GM23248 (cell line): Measurements from ENCODE around the gene SMAD1.

Source experiments
- EZH2 ChIP-seq: fragments of 200-600 bp; sonication (generic); IDR thresholded peaks from 2 replicates; pipeline ENCODE4 v1.6.1; 2018; ENCODE audit warnings: antibody characterized with exemption, mild to moderate bottlenecking; ENCODE audit not compliant: insufficient read depth, poor library complexity, severe bottlenecking
- EZH2phosphoT487 ChIP-seq: fragments of 200-600 bp; sonication (generic); IDR thresholded peaks from 2 replicates; pipeline ENCODE4 v1.6.1; 2018; ENCODE audit warnings: antibody characterized with exemption, moderate library complexity, mild to moderate bottlenecking, low read depth; ENCODE audit not compliant: insufficient read depth

- TF ChIP-seq EZH2phosphoT487 (no peak), EZH2 (no peak)
Observed at GRCh38 chr4:145451895-145452294, 29.8 kb upstream of the SMAD1 start.
